Neural crest cell (in vitro differentiated cells): ENCODE results near the gene PARM1. TPM values are rescaled to one million over a fixed set of nuclear protein-coding genes. Genes with fewer than 3 reads are reported as not detected.

Experiments
- DNase-seq: peaks from one replicate; pipeline ENCODE4 v3.0.0; 2021; ENCODE audit warnings: low read depth, mixed read lengths, low spot score
- H3K27ac Mint-ChIP-seq: one replicate; pipeline ENCODE4 v1.8.0; 2021; ENCODE audit warnings: mild to moderate bottlenecking, mixed read lengths; ENCODE audit not compliant: unreplicated experiment
- H3K27me3 Mint-ChIP-seq: 2 replicates; pipeline ENCODE4 v1.8.0; 2021; ENCODE audit warnings: low read depth, mild to moderate bottlenecking, mixed read lengths
- H3K36me3 Mint-ChIP-seq: 2 replicates; pipeline ENCODE4 v1.8.0; 2021; ENCODE audit warnings: low read depth, mild to moderate bottlenecking, mixed read lengths
- H3K4me1 Mint-ChIP-seq: 2 replicates; pipeline ENCODE4 v1.8.0; 2021; ENCODE audit warnings: mixed read lengths
- H3K4me3 Mint-ChIP-seq: one replicate; pipeline ENCODE4 v1.8.0; 2021; ENCODE audit warnings: mild to moderate bottlenecking, mixed read lengths
- H3K9me3 Mint-ChIP-seq: 2 replicates; pipeline ENCODE4 v1.8.0; 2021; ENCODE audit warnings: mixed read lengths
- CTCF ChIP-seq: fragments of 200-600 bp; sonication (generic); conservative IDR thresholded peaks from 2 replicates; pipeline ENCODE4 v1.5.0; 2021; ENCODE audit warnings: antibody characterized with exemption, mild to moderate bottlenecking
- long read RNA-seq: library from polyadenylated mRNA; unstranded; transcript quantifications from one replicate; pipeline ENCODE4 v2.0.0, GENCODE V29; 2020
- total RNA-seq: library from RNA; stranded (reverse); gene quantifications from 2 replicates; pipeline ENCODE4 v1.2.1, GENCODE V29; 2021

PARM1 gene
- total RNA-seq: 0.73 and 0.96 TPM in 2 replicates
- long read RNA-seq, full-length matches to known transcripts: 1 of 1 reads
- long read RNA-seq, partial matches to known transcripts: 0 of 1 reads
- long read RNA-seq, other reads (novel, unspliced or antisense): 0 of 1 reads

- peak; percentile 77 for TF ChIP-seq CTCF
- Mint-ChIP-seq H3K27ac (no peak within 1 kb of the TSS), H3K9me3 (no peaks in the 10 kb centered on the region), H3K4me1 (peaks cover 30% of the 10 kb centered on the region), H3K36me3 (no peaks in the 10 kb centered on the region), H3K4me3 (peak within 1 kb of the TSS; percentile 87), H3K27me3 (peaks cover 58% of the 10 kb centered on the region)
- peak; percentile 85 for DNase-seq
These were observed at the start of gene PARM1 for GRCh38 chr4:74932832-74933561. PARM1 (plus strand) TSS chr4:74933116; CDS start chr4:74933328, 212 bp downstream.

GRCh38 chr4:74884266-74884665 lies 48.6 kb upstream of the PARM1 start:
- Mint-ChIP-seq H3K27me3 (no peaks in the 10 kb centered on the region), H3K27ac (no peak overlapping the region), H3K9me3 (no peaks in the 10 kb centered on the region), H3K36me3 (no peaks in the 10 kb centered on the region), H3K4me3 (no peak overlapping the region), H3K4me1 (no peaks in the 10 kb centered on the region)
- DNase-seq: no peak
- TF ChIP-seq CTCF: no peak

GRCh38 chr4:74886484-74886883 lies 46.4 kb upstream of the PARM1 start:
- no peaks in the 10 kb centered on the region for H3K9me3 Mint-ChIP-seq
- no peaks in the 10 kb centered on the region for H3K4me1 Mint-ChIP-seq
- no peak overlapping the region for H3K4me3 Mint-ChIP-seq
- H3K27ac Mint-ChIP-seq: no peak overlapping the region
- TF ChIP-seq CTCF: no peak
- H3K36me3 Mint-ChIP-seq: no peaks in the 10 kb centered on the region
- no peaks in the 10 kb centered on the region for H3K27me3 Mint-ChIP-seq
- no peak for DNase-seq

GRCh38 chr4:74890341-74890740 lies 42.6 kb upstream of the PARM1 start:
- DNase-seq: no peak
- TF ChIP-seq CTCF: no peak
- H3K4me3 Mint-ChIP-seq: no peak overlapping the region
- no peaks in the 10 kb centered on the region for H3K27me3 Mint-ChIP-seq
- no peak overlapping the region for H3K27ac Mint-ChIP-seq
- no peaks in the 10 kb centered on the region for H3K4me1 Mint-ChIP-seq
- H3K36me3 Mint-ChIP-seq: no peaks in the 10 kb centered on the region
- no peaks in the 10 kb centered on the region for H3K9me3 Mint-ChIP-seq

GRCh38 chr4:74891037-74891436 lies 41.9 kb upstream of the PARM1 start:
- Mint-ChIP-seq H3K4me3 (no peak overlapping the region), H3K9me3 (no peaks in the 10 kb centered on the region), H3K27me3 (no peaks in the 10 kb centered on the region), H3K36me3 (no peaks in the 10 kb centered on the region), H3K27ac (no peak overlapping the region), H3K4me1 (no peaks in the 10 kb centered on the region)
- DNase-seq: no peak
- TF ChIP-seq CTCF: no peak
